ENCODE data around the gene C9orf50. TPM values are rescaled to one million over a fixed set of nuclear protein-coding genes. Genes with fewer than 3 reads are reported as not detected.
"Not testable (repeated sequence)": the region's sequence is repeated elsewhere in the genome, so short reads cannot be mapped to it uniquely, and the experiment has no call there.

Gene C9orf50
- total RNA-seq, 1 experiment from 2014 or later = not detected

- DNase-seq (ENCODE audit: low read depth) = no peak
These were observed 26.3 kb downstream of the C9orf50 start for GRCh38 chr9:129594632-129595031.

- not testable (repeated sequence) for DNase-seq (ENCODE audit: low read depth)
These were observed 28.1 kb downstream of the C9orf50 start for GRCh38 chr9:129592790-129593189.

- DNase-seq (ENCODE audit: low read depth) = no peak
These were observed 29.0 kb downstream of the C9orf50 start for GRCh38 chr9:129591916-129592315.

GRCh38 chr9:129590466-129590865 is 30.4 kb downstream of the C9orf50 start:
- no peak for DNase-seq (ENCODE audit: low read depth)

GRCh38 chr9:129587487-129588262 is 33.2 kb downstream of the C9orf50 start:
- peak; percentile 35 for DNase-seq (ENCODE audit: low read depth)

- no peak for DNase-seq (ENCODE audit: low read depth)
These were observed 34.2 kb downstream of the C9orf50 start for GRCh38 chr9:129586685-129587084.

GRCh38 chr9:129586245-129586644 is 34.7 kb downstream of the C9orf50 start:
- no peak for DNase-seq (ENCODE audit: low read depth)

GRCh38 chr9:129585352-129585751 is 35.5 kb downstream of the C9orf50 start:
- no peak for DNase-seq (ENCODE audit: low read depth)

GRCh38 chr9:129584136-129584535 is 36.8 kb downstream of the C9orf50 start:
- DNase-seq (ENCODE audit: low read depth) = peak; percentile 74

GRCh38 chr9:129583308-129584038 is 37.4 kb downstream of the C9orf50 start:
- DNase-seq (ENCODE audit: low read depth) = no peak

- no peak for DNase-seq (ENCODE audit: low read depth)
These were observed 38.0 kb downstream of the C9orf50 start for GRCh38 chr9:129582855-129583254.

GRCh38 chr9:129581505-129582189 is 39.3 kb downstream of the C9orf50 start:
- DNase-seq (ENCODE audit: low read depth) = no peak

GRCh38 chr9:129580211-129580915 is 40.5 kb downstream of the C9orf50 start:
- DNase-seq (ENCODE audit: low read depth) = no peak

GRCh38 chr9:129579294-129579693 is 41.6 kb downstream of the C9orf50 start:
- DNase-seq (ENCODE audit: low read depth) = no peak

GRCh38 chr9:129576546-129577543 is 44.1 kb downstream of the C9orf50 start:
- DNase-seq (ENCODE audit: low read depth) = peak; percentile 56

GRCh38 chr9:129575818-129576217 is 45.1 kb downstream of the C9orf50 start:
- DNase-seq (ENCODE audit: low read depth) = no peak

GRCh38 chr9:129574911-129575585 is 45.9 kb downstream of the C9orf50 start:
- DNase-seq (ENCODE audit: low read depth) = no peak

- DNase-seq (ENCODE audit: low read depth) = no peak
These were observed 46.9 kb downstream of the C9orf50 start for GRCh38 chr9:129573977-129574376.

- DNase-seq (ENCODE audit: low read depth) = no peak
These were observed 48.4 kb downstream of the C9orf50 start for GRCh38 chr9:129572517-129572916.

GRCh38 chr9:129572052-129572425 is 48.9 kb downstream of the C9orf50 start:
- DNase-seq (ENCODE audit: low read depth) = no peak

Data from HT1080 (cell line).